Nucleus accumbens (tissue), 56 donors: ENCODE measurements around the gene KLK5.

Experiments used
- DNase-seq, 56 donors: peaks; one replicate each; lab custom pipeline; 2025; lab: John Stamatoyannopoulos, UW

KLK5 gene

GRCh38 chr19:50925734-50926133 is 27.1 kb downstream of the KLK5 start:
- no peak for DNase-seq

GRCh38 chr19:50924586-50924985 is 28.3 kb downstream of the KLK5 start:
- no peak for DNase-seq

GRCh38 chr19:50922317-50922853 is 30.5 kb downstream of the KLK5 start:
- peak in 48 of 56 donors; percentile 3 to 79 (median 36) for DNase-seq

GRCh38 chr19:50921426-50922316 is 31.2 kb downstream of the KLK5 start:
- no peak for DNase-seq

- DNase-seq, result no peak
Measured at GRCh38 chr19:50916069-50916468, 36.8 kb downstream of the KLK5 start.

- DNase-seq, result peak in 1 of 56 donors; percentile 10
Measured at GRCh38 chr19:50912727-50913716, 39.8 kb downstream of the KLK5 start.

- DNase-seq, result no peak
Measured at GRCh38 chr19:50912102-50912599, 40.7 kb downstream of the KLK5 start.

GRCh38 chr19:50911206-50912101 is 41.4 kb downstream of the KLK5 start, which contains the start of gene KLK4:
KLK4 (minus strand) TSS chr19:50911395; CDS start chr19:50910738, 657 bp downstream.
- DNase-seq, result no peak

GRCh38 chr19:50910722-50911121 is 42.1 kb downstream of the KLK5 start:
- DNase-seq, result no peak

GRCh38 chr19:50909240-50910070 is 43.4 kb downstream of the KLK5 start:
- DNase-seq, result peak in 16 of 56 donors; percentile 0 to 57 (median 15)

- no peak for DNase-seq
Measured at GRCh38 chr19:50908336-50908735, 44.5 kb downstream of the KLK5 start.

- DNase-seq, result peak in 2 of 56 donors; percentile 3 to 5
Measured at GRCh38 chr19:50906217-50906616, 46.6 kb downstream of the KLK5 start.

- DNase-seq, result no peak
Measured at GRCh38 chr19:50902640-50903039, 50.2 kb downstream of the KLK5 start.

- DNase-seq, result no peak
Measured at GRCh38 chr19:50899569-50899968, 53.3 kb downstream of the KLK5 start.

GRCh38 chr19:50898018-50898417 is 54.8 kb downstream of the KLK5 start:
- no peak for DNase-seq

GRCh38 chr19:50897612-50898011 is 55.2 kb downstream of the KLK5 start:
- DNase-seq, result no peak

GRCh38 chr19:50897191-50897607 is 55.6 kb downstream of the KLK5 start:
- no peak for DNase-seq

GRCh38 chr19:50896591-50897190 is 56.1 kb downstream of the KLK5 start:
- no peak for DNase-seq
